HCT116 (cell line): Measurements from ENCODE around the gene PPFIBP1. TPM values are rescaled to one million over a fixed set of nuclear protein-coding genes. Genes with fewer than 3 reads are reported as not detected.

ENCODE experiments used
- ATAC-seq: fragments of 200-7000 bp; cut with Tn5 transposase; 2 replicates; pipeline ENCODE4 v1.9.1; 2020; ENCODE audit warnings: mild to moderate bottlenecking, moderate library complexity
- BruUV-seq: library from RNA; stranded (reverse); fragments of 400-500 nt; replicated peaks from 2 replicates; lab custom pipeline; 2021; lab: Mats Ljungman, UMichigan
- CTCF ChIA-PET: fragments of 300-600 bp; sonication (Branson Sonifier 250); formaldehyde crosslinking; loops from one replicate; lab custom pipeline; 2021; ENCODE audit warnings: antibody characterized with exemption; lab: Charles Lee
- POLR2A ChIA-PET: fragments of 300-600, 350-600 bp; sonication (Branson Sonifier 250); formaldehyde crosslinking; loops from one replicate; lab custom pipeline; 2021; ENCODE audit warnings: antibody characterized with exemption; lab: Charles Lee
- RAD21 ChIA-PET, 2 experiments: fragments of 300-600 bp; sonication (Branson Sonifier 250); formaldehyde crosslinking; loops; one replicate each; lab custom pipeline; 2023; ENCODE audit warnings: low total read pairs in 2 of 2; ENCODE audit not compliant: uncharacterized antibody in 2 of 2, unreplicated experiment in 2 of 2, low non-redundant PET in 1 of 2; lab: Charles Lee
- DNase-seq: peaks from one replicate; pipeline ENCODE4 v3.0.0-alpha.2; 2010; ENCODE audit warnings: low read depth, low spot score
- H2AFZ ChIP-seq: fragments of 200-600 bp; shearing (Covaris generic), sonication (generic); 2 replicates; pipeline ENCODE4 v1.6.1; 2017; ENCODE audit warnings: low read depth, mixed run types, mixed read lengths, antibody characterized with exemption, low read length; ENCODE audit not compliant: poor library complexity, severe bottlenecking
- H3K27ac ChIP-seq: 2 replicates; pipeline ENCODE4 v1.5.1; 2012; ENCODE audit warnings: low read depth, low read length
- H3K27me3 ChIP-seq: fragments of 200-600 bp; sonication (generic); 2 replicates; pipeline ENCODE4 v1.6.1; 2016; ENCODE audit warnings: mixed run types, low read length, mixed read lengths; ENCODE audit not compliant: insufficient read depth
- H3K36me3 ChIP-seq, 2 experiments: fragments of 200-500 bp in 1 of 2; fragments of 200-600 bp in 1 of 2; sonication (Bioruptor generic) in 1 of 2; sonication (generic) in 1 of 2; 2 replicates each; pipeline versions ENCODE4 v1.5.1 to v1.6.1; 2014 to 2016; ENCODE audit warnings: low read length in 2 of 2, inconsistent platforms in 1 of 2, mixed read lengths in 1 of 2, mixed run types in 1 of 2; ENCODE audit not compliant: insufficient read depth in 2 of 2, control insufficient read depth in 1 of 2
- H3K4me1 ChIP-seq, 2 experiments: fragments of 200-600 bp in 1 of 2; sonication (generic) in 1 of 2; 2 replicates each; pipeline versions ENCODE4 v1.5.1 to v1.6.1; 2012 to 2017; ENCODE audit warnings: low read length in 2 of 2, inconsistent platforms in 1 of 2, mild to moderate bottlenecking in 1 of 2, mixed read lengths in 1 of 2, mixed run types in 1 of 2, moderate library complexity in 1 of 2; ENCODE audit not compliant: insufficient read depth in 2 of 2, control insufficient read depth in 1 of 2
- H3K4me2 ChIP-seq: fragments of 200-600 bp; sonication (generic); 2 replicates; pipeline ENCODE4 v1.6.1; 2017; ENCODE audit warnings: mixed run types, low read length, mixed read lengths
- H3K4me3 ChIP-seq, 2 experiments: fragments of 200-600 bp in 1 of 2; sonication (generic) in 1 of 2; replicated peaks in 1 of 2; 2 replicates each; pipeline ENCODE4 v1.5.1; 2011 to 2016; ENCODE audit warnings: low read length in 2 of 2, control low read depth in 1 of 2, low read depth in 1 of 2, mild to moderate bottlenecking in 1 of 2, mixed read lengths in 1 of 2, mixed run types in 1 of 2
- H3K79me2 ChIP-seq: fragments of 200-600 bp; sonication (generic); 2 replicates; pipeline ENCODE4 v1.6.1; 2017; ENCODE audit warnings: mild to moderate bottlenecking, mixed run types, low read length, moderate library complexity, mixed read lengths; ENCODE audit not compliant: insufficient read depth
- H3K9ac ChIP-seq: fragments of 200-600 bp; sonication (generic); 2 replicates; pipeline ENCODE4 v1.6.1; 2016; ENCODE audit warnings: low read length, mixed read lengths
- H3K9me2 ChIP-seq: fragments of 200-600 bp; sonication (generic), shearing (Covaris generic); 2 replicates; pipeline ENCODE4 v1.6.1; 2017; ENCODE audit warnings: mixed run types, mild to moderate bottlenecking, moderate library complexity; ENCODE audit not compliant: insufficient read depth
- H3K9me3 ChIP-seq, 2 experiments: fragments of 200-500 bp in 1 of 2; fragments of 200-600 bp in 1 of 2; sonication (Bioruptor generic) in 1 of 2; sonication (generic) in 1 of 2; 2 replicates each; pipeline ENCODE4 v1.6.1; 2014 to 2017; ENCODE audit warnings: low read length in 2 of 2, mixed read lengths in 2 of 2, inconsistent platforms in 1 of 2, low read depth in 1 of 2, mild to moderate bottlenecking in 1 of 2, mixed run types in 1 of 2, moderate library complexity in 1 of 2; ENCODE audit not compliant: control insufficient read depth in 1 of 2, insufficient read depth in 1 of 2
- H4K20me1 ChIP-seq: fragments of 200-600 bp; sonication (generic), shearing (Covaris generic); 2 replicates; pipeline ENCODE4 v1.6.1; 2017; ENCODE audit warnings: mixed run types, mild to moderate bottlenecking, moderate library complexity; ENCODE audit not compliant: insufficient read depth
- ATF3 ChIP-seq: IDR thresholded peaks from 2 replicates; pipeline ENCODE4 v1.6.1; 2012
- CBX3 ChIP-seq: IDR thresholded peaks from 2 replicates; pipeline ENCODE4 v1.6.1; 2012; ENCODE audit warnings: low read depth
- CTCF ChIP-seq, 3 experiments: fragments of 200-600 bp in 1 of 3; sonication (generic) in 1 of 3; IDR thresholded peaks in 2 of 3; conservative IDR thresholded peaks in 1 of 3; 2 replicates each; pipeline ENCODE4 v1.5.1; 2012 to 2017; ENCODE audit warnings: low read depth in 2 of 3, low read length in 2 of 3, antibody characterized with exemption in 1 of 3, borderline replicate concordance in 1 of 3, control low read depth in 1 of 3, mild to moderate bottlenecking in 1 of 3, mixed read lengths in 1 of 3, mixed run types in 1 of 3, moderate library complexity in 1 of 3; ENCODE audit not compliant: insufficient read depth in 1 of 3
- EGR1 ChIP-seq: IDR thresholded peaks from 2 replicates; pipeline ENCODE4 v1.6.1; 2012; ENCODE audit warnings: low read depth
- ELF1 ChIP-seq: IDR thresholded peaks from 2 replicates; pipeline ENCODE4 v1.6.1; 2012; ENCODE audit warnings: low read depth, borderline replicate concordance
- EZH2 ChIP-seq: fragments of 200-600 bp; sonication (generic); IDR thresholded peaks from 2 replicates; pipeline ENCODE4 v1.6.1; 2017; ENCODE audit warnings: antibody characterized with exemption, mixed run types
- EZH2phosphoT487 ChIP-seq: fragments of 200-600 bp; IDR thresholded peaks from 2 replicates; pipeline ENCODE4 v1.6.1; 2018; ENCODE audit warnings: antibody characterized with exemption, borderline replicate concordance
- FOSL1 ChIP-seq: IDR thresholded peaks from 2 replicates; pipeline ENCODE4 v1.6.1; 2012; ENCODE audit warnings: low read depth
- JUND ChIP-seq: IDR thresholded peaks from 2 replicates; pipeline ENCODE4 v1.6.1; 2012
- MAX ChIP-seq: IDR thresholded peaks from 2 replicates; pipeline ENCODE4 v1.6.1; 2012
- POLR2AphosphoS5 ChIP-seq: IDR thresholded peaks from 2 replicates; pipeline ENCODE4 v1.6.1; 2011; ENCODE audit warnings: mild to moderate bottlenecking, low read depth, low read length, moderate library complexity
- RAD21 ChIP-seq: IDR thresholded peaks from 2 replicates; pipeline ENCODE4 v1.6.1; 2012; ENCODE audit warnings: low read depth, mild to moderate bottlenecking
- SIN3A ChIP-seq: IDR thresholded peaks from 2 replicates; pipeline ENCODE4 v1.6.1; 2012; ENCODE audit warnings: low read depth
- SP1 ChIP-seq: IDR thresholded peaks from 2 replicates; pipeline ENCODE4 v1.6.1; 2012; ENCODE audit warnings: low read depth
- SRF ChIP-seq: IDR thresholded peaks from 2 replicates; pipeline ENCODE4 v1.6.1; 2012; ENCODE audit warnings: low read depth
- TCF7L2 ChIP-seq: IDR thresholded peaks from 2 replicates; pipeline ENCODE4 v1.7.0; 2011; ENCODE audit warnings: borderline replicate concordance, inconsistent platforms; ENCODE audit not compliant: insufficient read depth, insufficient read length; ENCODE audit errors: extremely low read depth
- YY1 ChIP-seq: IDR thresholded peaks from 2 replicates; pipeline ENCODE4 v1.6.1; 2011; ENCODE audit warnings: low read length, low read depth, moderate library complexity, mild to moderate bottlenecking; ENCODE audit not compliant: insufficient replicate concordance; ENCODE audit errors: extremely low read depth
- ZNF274 ChIP-seq: fragments of 200-500 bp; sonication (Bioruptor generic); IDR thresholded peaks from 2 replicates; pipeline ENCODE4 v1.6.1; 2014; ENCODE audit warnings: mild to moderate bottlenecking, low read depth, low read length, inconsistent platforms
- intact Hi-C: fragments of 100-400 bp; cut with micrococcal nuclease; formaldehyde crosslinking; loops from 2 replicates; pipeline ENCODE4 v1.10.0; 2022
- total RNA-seq: library from RNA; stranded (reverse); gene quantifications from one replicate; pipeline ENCODE4 v1.2.1, GENCODE V29; 2021; ENCODE audit not compliant: unreplicated experiment
- TF ChIP-seq, protein P1 (sequence below): IDR thresholded peaks from 2 replicates; pipeline ENCODE4 v1.6.1; 2012; ENCODE audit warnings: low read depth
- TF ChIP-seq, protein P2 (sequence below): IDR thresholded peaks from 2 replicates; pipeline ENCODE4 v1.6.1; 2011; ENCODE audit warnings: mild to moderate bottlenecking, low read length, moderate library complexity; ENCODE audit not compliant: insufficient replicate concordance; ENCODE audit errors: extremely low read depth

The PPFIBP1 gene
- total RNA-seq, 1 experiment from 2014 or later: 102 TPM

DNA sequence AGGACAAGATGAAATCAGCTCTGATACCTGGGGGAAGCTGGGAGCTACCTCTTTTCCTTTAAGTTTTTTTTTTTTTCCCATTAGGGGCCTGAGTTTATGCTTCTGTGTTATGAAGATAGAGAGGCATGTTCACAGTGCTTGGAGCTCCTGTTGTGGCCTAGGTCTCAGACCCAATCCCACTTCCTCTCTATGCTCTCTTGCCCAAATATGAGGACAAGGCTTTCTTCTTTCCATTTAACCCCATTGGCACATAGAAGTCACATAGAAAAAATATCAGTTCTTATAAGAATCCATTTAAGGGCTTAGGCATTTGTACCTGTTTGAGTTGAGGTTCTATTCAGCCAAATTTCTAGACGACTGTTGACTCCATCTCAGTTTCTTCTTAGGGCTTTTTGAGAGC is 199.2 kb downstream of the PPFIBP1 start:
- no peak for DNase-seq
- intact Hi-C loops: no loop called here
- H3K27me3 ChIP-seq: no peaks in the 10 kb centered on the region
- no peak overlapping the region for H3K4me2 ChIP-seq
- H2AFZ ChIP-seq: no peak overlapping the region
- no peaks in the 10 kb centered on the region; the same call in 1 of the 2 replicates for H4K20me1 ChIP-seq
- no peak for ATAC-seq
- RAD21 ChIA-PET: no interaction called here
- no peaks in the 10 kb centered on the region for H3K9me2 ChIP-seq
- H3K79me2 ChIP-seq: peaks cover 28% of the 10 kb centered on the region
- no peak overlapping the region for H3K9ac ChIP-seq
- no peaks in the 10 kb centered on the region for H3K4me1 ChIP-seq
- CTCF ChIA-PET: interaction anchor here (0.6 to 1.2 kb wide), 2 partner anchors 10 to 19 kb away, joined by 3 to 5 read pairs; no protein-coding TSS in a partner anchor
- no peak overlapping the region for H3K4me3 ChIP-seq
- POLR2A ChIA-PET: no interaction called here
- peaks cover 7 to 22% of the 10 kb centered on the region in 2 experiments; a peak in 3 of 4 replicates for H3K36me3 ChIP-seq
- H3K9me3 ChIP-seq: no peaks in the 10 kb centered on the region
- TF ChIP-seq SP1 (no peak), JUND (no peak), SRF (no peak), YY1 (no peak), CTCF (IDR thresholded peaks at IDR 0.05 in 2 of 3, conservative IDR thresholded peaks at IDR 0.05 in 1 of 3; ENCODE audit: borderline replicate concordance in 1 of 3, insufficient read depth in 1 of 3, low read depth in 2 of 3, low read length in 2 of 3) (no peak), EZH2 (no peak), CBX3 (no peak), RAD21 (no peak), TCF7L2 (no peak), SIN3A (no peak), POLR2AphosphoS5 (no peak), FOSL1 (no peak), EZH2phosphoT487 (no peak), ELF1 (no peak), EGR1 (no peak), ATF3 (no peak), MAX (no peak), ZNF274 (no peak)
- TF ChIP-seq, protein P1, sequence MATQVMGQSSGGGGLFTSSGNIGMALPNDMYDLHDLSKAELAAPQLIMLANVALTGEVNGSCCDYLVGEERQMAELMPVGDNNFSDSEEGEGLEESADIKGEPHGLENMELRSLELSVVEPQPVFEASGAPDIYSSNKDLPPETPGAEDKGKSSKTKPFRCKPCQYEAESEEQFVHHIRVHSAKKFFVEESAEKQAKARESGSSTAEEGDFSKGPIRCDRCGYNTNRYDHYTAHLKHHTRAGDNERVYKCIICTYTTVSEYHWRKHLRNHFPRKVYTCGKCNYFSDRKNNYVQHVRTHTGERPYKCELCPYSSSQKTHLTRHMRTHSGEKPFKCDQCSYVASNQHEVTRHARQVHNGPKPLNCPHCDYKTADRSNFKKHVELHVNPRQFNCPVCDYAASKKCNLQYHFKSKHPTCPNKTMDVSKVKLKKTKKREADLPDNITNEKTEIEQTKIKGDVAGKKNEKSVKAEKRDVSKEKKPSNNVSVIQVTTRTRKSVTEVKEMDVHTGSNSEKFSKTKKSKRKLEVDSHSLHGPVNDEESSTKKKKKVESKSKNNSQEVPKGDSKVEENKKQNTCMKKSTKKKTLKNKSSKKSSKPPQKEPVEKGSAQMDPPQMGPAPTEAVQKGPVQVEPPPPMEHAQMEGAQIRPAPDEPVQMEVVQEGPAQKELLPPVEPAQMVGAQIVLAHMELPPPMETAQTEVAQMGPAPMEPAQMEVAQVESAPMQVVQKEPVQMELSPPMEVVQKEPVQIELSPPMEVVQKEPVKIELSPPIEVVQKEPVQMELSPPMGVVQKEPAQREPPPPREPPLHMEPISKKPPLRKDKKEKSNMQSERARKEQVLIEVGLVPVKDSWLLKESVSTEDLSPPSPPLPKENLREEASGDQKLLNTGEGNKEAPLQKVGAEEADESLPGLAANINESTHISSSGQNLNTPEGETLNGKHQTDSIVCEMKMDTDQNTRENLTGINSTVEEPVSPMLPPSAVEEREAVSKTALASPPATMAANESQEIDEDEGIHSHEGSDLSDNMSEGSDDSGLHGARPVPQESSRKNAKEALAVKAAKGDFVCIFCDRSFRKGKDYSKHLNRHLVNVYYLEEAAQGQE: no peak
- TF ChIP-seq, protein P2, sequence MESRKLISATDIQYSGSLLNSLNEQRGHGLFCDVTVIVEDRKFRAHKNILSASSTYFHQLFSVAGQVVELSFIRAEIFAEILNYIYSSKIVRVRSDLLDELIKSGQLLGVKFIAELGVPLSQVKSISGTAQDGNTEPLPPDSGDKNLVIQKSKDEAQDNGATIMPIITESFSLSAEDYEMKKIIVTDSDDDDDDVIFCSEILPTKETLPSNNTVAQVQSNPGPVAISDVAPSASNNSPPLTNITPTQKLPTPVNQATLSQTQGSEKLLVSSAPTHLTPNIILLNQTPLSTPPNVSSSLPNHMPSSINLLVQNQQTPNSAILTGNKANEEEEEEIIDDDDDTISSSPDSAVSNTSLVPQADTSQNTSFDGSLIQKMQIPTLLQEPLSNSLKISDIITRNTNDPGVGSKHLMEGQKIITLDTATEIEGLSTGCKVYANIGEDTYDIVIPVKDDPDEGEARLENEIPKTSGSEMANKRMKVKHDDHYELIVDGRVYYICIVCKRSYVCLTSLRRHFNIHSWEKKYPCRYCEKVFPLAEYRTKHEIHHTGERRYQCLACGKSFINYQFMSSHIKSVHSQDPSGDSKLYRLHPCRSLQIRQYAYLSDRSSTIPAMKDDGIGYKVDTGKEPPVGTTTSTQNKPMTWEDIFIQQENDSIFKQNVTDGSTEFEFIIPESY: no peak
- no peak overlapping the region for H3K27ac ChIP-seq
- BruUV-seq: no TSS peak
